Measurements from ENCODE around the gene GAREM1. TPM values are rescaled to one million over a fixed set of nuclear protein-coding genes. Genes with fewer than 3 reads are reported as not detected.

Gene GAREM1
- total RNA-seq, 1 experiment from 2014 or later: 7.0 TPM

GRCh38 chr18:32301976-32302743 lies 168.5 kb downstream of the GAREM1 start:
- Mint-ChIP-seq H3K4me1 (no peaks in the 10 kb centered on the region), H3K9me3 (no peaks in the 10 kb centered on the region), H3K36me3 (no peaks in the 10 kb centered on the region), H3K27me3 (ENCODE audit: low read depth) (no peaks in the 10 kb centered on the region), H3K27ac (no peak overlapping the region), H3K4me3 (no peak overlapping the region)
- ATAC-seq: no peak
- ChIA-PET CTCF (no interaction called here), POLR2A (no interaction called here)
- TF ChIP-seq SP1 (CRISPR knock-in tag; conservative IDR thresholded peaks at IDR 0.05): no peak
- no peak for TF ChIP-seq E2F1 (CRISPR knock-in tag; IDR thresholded peaks at IDR 0.05)
- no peak for TF ChIP-seq MXD4 (CRISPR knock-in tag; IDR thresholded peaks at IDR 0.05; ENCODE audit: borderline replicate concordance)
- TF ChIP-seq JAZF1 (CRISPR knock-in tag; IDR thresholded peaks at IDR 0.05): no peak
- no peak for TF ChIP-seq JUN (CRISPR knock-in tag; IDR thresholded peaks at IDR 0.05)
- no peak for TF ChIP-seq ZNF263 (CRISPR knock-in tag; IDR thresholded peaks at IDR 0.05; ENCODE audit: low read depth)
- TF ChIP-seq ZNF512 (CRISPR knock-in tag; IDR thresholded peaks at IDR 0.05; ENCODE audit: borderline replicate concordance): no peak
- no peak for TF ChIP-seq ZNF232 (CRISPR knock-in tag; IDR thresholded peaks at IDR 0.05)
- no peak for TF ChIP-seq ZNF425 (CRISPR knock-in tag; conservative IDR thresholded peaks at IDR 0.05)
- no peak for TF ChIP-seq ATF1 (CRISPR knock-in tag; IDR thresholded peaks at IDR 0.05)
- TF ChIP-seq ETV6 (CRISPR knock-in tag; IDR thresholded peaks at IDR 0.05): no peak
- TF ChIP-seq ZNF219 (CRISPR knock-in tag; IDR thresholded peaks at IDR 0.05; ENCODE audit: borderline replicate concordance): no peak
- TF ChIP-seq TCF7 (CRISPR knock-in tag; IDR thresholded peaks at IDR 0.05; ENCODE audit: low read depth): no peak
- TF ChIP-seq CREM (CRISPR knock-in tag; IDR thresholded peaks at IDR 0.05): no peak
- TF ChIP-seq ZSCAN18 (CRISPR knock-in tag; IDR thresholded peaks at IDR 0.05): no peak
- TF ChIP-seq STAT6 (CRISPR knock-in tag; conservative IDR thresholded peaks at IDR 0.05; ENCODE audit: low read depth): no peak
- no peak for TF ChIP-seq ZNF416 (CRISPR knock-in tag; IDR thresholded peaks at IDR 0.05)
- no peak for TF ChIP-seq NFE2L1 (CRISPR knock-in tag; IDR thresholded peaks at IDR 0.05)
- no peak for TF ChIP-seq GTF2I (CRISPR knock-in tag; conservative IDR thresholded peaks at IDR 0.05)
- no peak for TF ChIP-seq RORB (CRISPR knock-in tag; IDR thresholded peaks at IDR 0.05)
- no peak for DNase-seq (ENCODE audit: low spot score)
